ELF-1 (cell line): Measurements from ENCODE around the gene SWSAP1.
A peak's percentile ranks its signal among the peaks of the same experiment; 100 is the strongest.

Source experiments
- DNase-seq: peaks from one replicate; pipeline ENCODE4 v3.0.0-alpha.2; 2016; ENCODE audit warnings: low read depth, low spot score

SWSAP1 gene

GRCh38 chr19:11408591-11408990 lies 34.1 kb downstream of the SWSAP1 start:
- DNase-seq, result no peak

DNA sequence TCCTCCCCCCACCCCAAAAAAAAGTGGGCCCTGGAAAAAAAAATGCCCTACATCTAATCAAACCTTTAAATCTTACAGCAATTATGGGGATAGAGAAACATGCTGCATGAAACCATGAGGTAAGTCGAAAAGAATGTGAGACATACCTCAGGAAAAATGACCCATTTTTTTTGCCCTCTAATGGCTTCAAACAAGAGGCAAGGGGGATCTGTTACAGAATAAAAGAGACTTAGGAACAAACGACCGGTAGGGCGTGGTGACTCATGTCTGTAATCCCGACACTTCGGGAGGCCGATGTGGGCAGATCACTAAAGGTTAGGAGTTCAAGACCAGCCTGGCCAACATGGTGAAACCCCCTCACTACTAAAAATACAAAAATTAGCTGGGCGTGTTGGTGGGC lies 36.2 kb downstream of the SWSAP1 start:
- no peak for DNase-seq

DNA sequence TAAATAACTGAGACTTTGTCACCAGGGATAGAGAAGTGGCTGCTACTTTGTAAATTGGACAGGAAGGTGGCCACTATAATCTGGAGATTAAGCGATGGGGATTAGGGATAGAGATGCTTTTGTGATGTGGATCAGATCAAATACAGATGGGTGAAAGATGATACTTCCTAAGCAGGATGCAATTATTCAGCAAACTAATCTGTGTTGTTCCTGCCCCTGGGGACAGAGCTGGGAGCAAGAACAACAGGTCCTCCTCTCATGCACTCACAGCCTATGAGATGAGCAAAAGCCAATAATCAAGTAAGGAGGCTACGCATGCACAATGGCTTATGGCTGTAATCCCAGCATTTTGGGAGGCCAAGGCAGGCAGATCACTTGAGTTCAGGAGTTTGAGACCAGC lies 40.1 kb downstream of the SWSAP1 start:
- no peak for DNase-seq

GRCh38 chr19:11416346-11417052 lies 42.0 kb downstream of the SWSAP1 start:
- no peak for DNase-seq

GRCh38 chr19:11418094-11418548 lies 43.7 kb downstream of the SWSAP1 start:
- DNase-seq, result no peak

- DNase-seq, result peak; percentile 69
These were observed 44.4 kb downstream of the SWSAP1 start, which contains the start of gene RGL3 for GRCh38 chr19:11418549-11419506. TSS of gene RGL3 (minus strand) at chr19:11419314. CDS start at chr19:11419278, 36 bp downstream.

DNA sequence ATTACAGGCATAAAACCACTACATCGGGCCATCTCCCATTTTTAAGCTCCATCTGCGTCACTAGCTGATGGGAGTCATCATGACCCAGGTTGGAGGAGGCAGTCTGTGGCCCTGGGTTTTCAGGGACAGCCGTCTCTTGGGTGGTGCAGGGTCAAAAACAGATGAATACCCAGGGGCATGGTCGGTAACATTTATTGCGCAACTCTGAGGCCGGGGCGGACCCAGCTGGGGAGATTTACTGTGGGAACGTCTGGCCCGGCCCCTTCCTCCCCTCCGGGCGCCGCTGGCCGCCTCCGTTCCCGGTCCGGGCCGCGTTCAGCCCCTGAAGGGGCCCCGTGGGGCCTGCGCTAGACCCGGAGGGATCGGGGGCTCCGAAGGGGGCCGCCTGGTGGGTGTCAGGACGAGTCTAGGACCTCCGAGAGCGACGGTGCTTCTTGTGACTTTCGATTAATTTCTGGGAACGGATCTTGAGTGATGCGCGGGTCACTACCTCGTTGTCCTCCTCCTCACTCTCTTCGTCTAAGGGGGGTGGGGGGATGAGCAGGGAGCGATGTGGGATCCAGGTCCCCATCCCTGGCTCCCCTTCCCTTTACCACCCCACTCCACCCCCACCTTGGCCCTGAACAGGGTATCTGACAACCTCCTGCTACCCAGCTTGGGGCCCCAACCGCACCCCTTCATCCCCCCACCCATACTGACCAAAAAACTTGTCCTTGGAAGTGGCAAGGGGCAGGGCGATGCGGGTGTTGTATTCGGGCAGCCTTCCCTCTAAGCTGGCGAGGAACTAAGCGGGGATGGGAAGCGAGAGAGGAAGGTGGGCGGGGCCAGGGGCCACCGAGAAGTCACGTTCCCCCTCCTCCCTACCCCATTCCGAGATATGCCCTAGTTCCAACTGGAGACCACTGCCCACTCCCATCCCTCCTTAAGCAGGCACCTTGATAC lies 46.2 kb downstream of the SWSAP1 start:
- peak; percentile 53 for DNase-seq

GRCh38 chr19:11421371-11422098 lies 47.1 kb downstream of the SWSAP1 start:
- DNase-seq, result peak; percentile 85

GRCh38 chr19:11422163-11423065 lies 47.9 kb downstream of the SWSAP1 start:
- peak; percentile 92 for DNase-seq

- no peak for DNase-seq
These were observed 48.8 kb downstream of the SWSAP1 start for GRCh38 chr19:11423164-11423790.

DNA sequence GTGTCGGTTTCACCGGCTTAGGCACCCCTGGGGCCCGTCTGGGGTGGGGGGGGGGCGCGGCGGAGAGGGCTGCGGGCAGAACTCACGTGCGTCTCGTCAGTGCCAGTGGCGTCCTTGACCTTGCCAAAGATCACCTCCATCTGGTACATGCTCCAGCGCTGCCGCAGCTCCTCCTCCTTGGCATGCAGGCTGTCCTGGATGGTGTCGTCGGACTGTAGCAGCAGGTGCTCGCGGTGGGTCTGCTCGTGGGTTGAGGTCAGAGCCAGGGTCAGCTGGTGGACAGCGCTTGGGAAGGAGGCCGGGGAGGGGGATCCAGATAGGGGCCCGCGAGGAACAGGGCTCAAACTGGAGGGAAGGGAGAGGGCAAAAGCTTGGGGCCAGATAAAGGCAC lies 49.3 kb downstream of the SWSAP1 start:
- DNase-seq, result no peak
